Activated T-cell treated with anti-CD3 and anti-CD28 coated beads, Interleukin-2, amount 50 U/mL, for 72 hours (primary cell): ENCODE measurements around the gene TBC1D26. TPM values are rescaled to one million over a fixed set of nuclear protein-coding genes. Genes with fewer than 3 reads are reported as not detected.
"Not testable (repeated sequence)": the region's sequence is repeated elsewhere in the genome, so short reads cannot be mapped to it uniquely, and the experiment has no call there.

Experiments used
- ATAC-seq, 2 donors: fragments of 150-1000 bp; cut with Tn5 transposase; replicated peaks in 1 of 2; 2 replicates each; pipeline ENCODE4 v1.10.0; 2021; ENCODE audit warnings: moderate library complexity in 2 of 2, mild to moderate bottlenecking in 1 of 2
- DNase-seq, 2 donors: peaks; one replicate each; pipeline ENCODE4 v3.0.0; 2021 to 2022; ENCODE audit warnings: mixed read lengths in 1 of 2
- H3K27ac Mint-ChIP-seq: one replicate; pipeline ENCODE4 v1.8.0; 2022; ENCODE audit warnings: mild to moderate bottlenecking, moderate library complexity, mixed read lengths
- H3K27me3 Mint-ChIP-seq: one replicate; pipeline ENCODE4 v1.8.0; 2022; ENCODE audit warnings: low read depth, mixed read lengths
- H3K36me3 Mint-ChIP-seq, 2 donors: one replicate each; pipeline ENCODE4 v1.8.0; 2022; ENCODE audit warnings: mixed read lengths in 2 of 2, mild to moderate bottlenecking in 1 of 2; ENCODE audit not compliant: insufficient read depth in 2 of 2
- H3K4me1 Mint-ChIP-seq: one replicate; pipeline ENCODE4 v1.8.0; 2022; ENCODE audit warnings: low read depth, mixed read lengths
- H3K4me3 Mint-ChIP-seq, 2 donors: one replicate each; pipeline ENCODE4 v1.8.0; 2022; ENCODE audit warnings: mild to moderate bottlenecking in 2 of 2, mixed read lengths in 2 of 2, moderate library complexity in 2 of 2
- H3K9me3 Mint-ChIP-seq, 2 donors: one replicate each; pipeline ENCODE4 v1.8.0; 2022; ENCODE audit warnings: mixed read lengths in 2 of 2
- total RNA-seq, 2 donors: library from RNA; stranded (reverse); gene quantifications; one replicate each; pipeline ENCODE4 v1.2.3, GENCODE V29; 2022

TBC1D26 gene
- total RNA-seq = under 1 TPM in 1 of 2 donors, not detected in 1; 0.74 TPM

DNA sequence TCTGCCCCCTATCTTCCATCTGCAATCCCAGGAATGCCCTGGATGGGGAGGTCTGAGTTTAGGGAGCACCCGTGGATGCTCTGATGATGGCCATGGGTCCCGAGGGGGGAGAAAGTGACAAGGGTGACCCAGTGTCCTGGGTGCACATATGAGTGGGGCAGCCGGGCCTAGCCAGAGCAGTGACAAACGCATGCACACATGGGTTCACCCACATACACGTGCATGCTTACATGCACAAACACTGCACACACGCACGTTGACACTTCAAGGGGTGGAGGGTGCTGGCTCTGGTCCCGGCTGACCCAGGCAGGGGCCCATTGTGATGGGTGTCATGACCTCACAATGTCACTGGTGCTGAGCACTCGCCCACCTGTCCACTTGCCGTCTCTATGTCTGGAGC is at the start of gene TBC1D26:
TSS of gene TBC1D26 (plus strand) at position 384 of the 400 bp plus-strand sequence. CDS start 3,066 bp downstream, outside the sequence.
- not testable (repeated sequence) for H3K27ac Mint-ChIP-seq, ATAC-seq, H3K4me3 Mint-ChIP-seq, H3K4me1 Mint-ChIP-seq, H3K36me3 Mint-ChIP-seq, DNase-seq, H3K27me3 Mint-ChIP-seq, H3K9me3 Mint-ChIP-seq

DNA sequence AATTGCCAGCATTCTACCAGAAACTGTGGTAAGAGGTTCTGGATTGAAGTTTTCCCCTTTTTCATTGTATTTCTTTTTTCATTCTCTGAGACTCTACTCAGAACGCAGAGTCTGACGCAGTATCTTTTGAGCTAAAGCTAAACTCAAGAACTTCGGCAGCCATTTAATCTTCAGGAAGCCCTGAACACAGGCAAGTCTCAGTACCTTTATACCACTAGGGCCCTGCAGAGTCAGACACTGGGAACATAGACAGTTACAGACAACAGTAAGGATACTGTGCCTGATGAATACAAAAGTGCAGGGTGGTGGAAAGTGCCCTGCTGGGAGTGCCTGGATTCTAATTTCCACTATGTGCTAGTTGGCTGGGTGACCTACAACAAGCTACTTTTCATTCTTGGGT is 48.9 kb upstream of the TBC1D26 start:
- DNase-seq, H3K27me3 Mint-ChIP-seq, H3K36me3 Mint-ChIP-seq, H3K9me3 Mint-ChIP-seq, ATAC-seq: not testable (repeated sequence)
- Mint-ChIP-seq H3K27ac (peak overlapping the region; percentile 95), H3K4me1 (peaks cover 29% of the 10 kb centered on the region), H3K4me3 (peak overlapping the region; percentile 92 to 96)

DNA sequence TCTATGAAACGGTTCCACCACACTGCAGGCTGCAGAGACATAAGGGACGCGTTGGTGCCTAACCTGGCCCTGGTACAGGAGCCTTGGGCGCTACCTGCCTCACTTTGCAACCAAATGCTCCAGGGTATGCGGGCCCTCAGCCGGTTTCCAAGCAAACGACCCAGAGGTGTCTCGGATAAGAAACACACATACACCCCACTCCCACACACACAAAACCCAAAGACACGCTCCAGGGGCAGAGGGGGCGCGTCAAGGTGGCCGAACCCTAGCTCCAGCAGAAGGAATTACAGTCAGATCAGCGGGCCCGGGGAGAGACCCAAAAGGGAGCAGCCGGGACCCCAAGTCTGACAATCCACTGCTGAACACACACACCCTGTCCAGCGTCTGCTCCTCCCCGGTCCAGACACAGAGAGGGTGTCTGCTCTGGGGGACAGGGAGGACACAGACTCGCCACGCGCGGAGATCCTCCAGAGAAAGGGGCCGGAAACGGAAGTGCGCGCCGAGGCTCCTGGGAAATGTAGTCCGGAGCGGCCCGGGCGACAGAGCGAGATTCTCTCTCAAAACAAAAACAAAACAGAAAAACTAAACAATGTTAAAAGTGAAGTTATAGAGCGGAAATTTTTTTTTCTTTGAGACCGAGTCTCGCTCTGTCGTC is 48.1 kb upstream of the TBC1D26 start, which contains the start of gene TRIM16:
TSS of gene TRIM16 (minus strand) at position 488 of the 655 bp plus-strand sequence. CDS start 32,702 bp downstream, outside the sequence.
- not testable (repeated sequence) for H3K27me3 Mint-ChIP-seq, H3K9me3 Mint-ChIP-seq, H3K36me3 Mint-ChIP-seq
- Mint-ChIP-seq H3K27ac (peak within 1 kb of the TSS; percentile 95), H3K4me3 (peak within 1 kb of the TSS; percentile 92 to 96), H3K4me1 (peaks cover 29% of the 10 kb centered on the region)
- peak; percentile 96 for ATAC-seq
- peak; percentile 77 to 83 for DNase-seq

DNA sequence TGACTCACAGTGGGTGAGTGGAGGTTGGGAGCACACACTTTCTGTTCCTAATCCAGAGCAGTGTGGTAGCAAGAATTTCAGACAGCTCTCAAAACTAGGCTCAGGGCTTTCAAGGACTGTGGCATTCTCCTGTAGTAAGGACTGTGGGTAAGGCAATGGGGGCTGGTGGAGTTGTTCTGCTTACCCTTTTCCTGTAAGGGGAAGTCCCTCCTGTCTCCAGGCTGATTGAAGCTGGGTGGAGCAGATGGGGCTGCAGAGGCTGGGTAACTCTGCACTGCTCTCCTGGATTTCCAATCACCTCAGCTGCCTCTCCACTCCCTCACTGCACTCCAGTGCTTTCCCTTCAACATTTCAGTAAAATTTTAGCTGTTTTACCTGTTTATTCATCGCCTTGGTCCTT is 44.6 kb upstream of the TBC1D26 start:
- not testable (repeated sequence) for DNase-seq, H3K9me3 Mint-ChIP-seq, H3K4me3 Mint-ChIP-seq, ATAC-seq, H3K36me3 Mint-ChIP-seq, H3K27me3 Mint-ChIP-seq, H3K27ac Mint-ChIP-seq
- peaks cover 22% of the 10 kb centered on the region for H3K4me1 Mint-ChIP-seq

DNA sequence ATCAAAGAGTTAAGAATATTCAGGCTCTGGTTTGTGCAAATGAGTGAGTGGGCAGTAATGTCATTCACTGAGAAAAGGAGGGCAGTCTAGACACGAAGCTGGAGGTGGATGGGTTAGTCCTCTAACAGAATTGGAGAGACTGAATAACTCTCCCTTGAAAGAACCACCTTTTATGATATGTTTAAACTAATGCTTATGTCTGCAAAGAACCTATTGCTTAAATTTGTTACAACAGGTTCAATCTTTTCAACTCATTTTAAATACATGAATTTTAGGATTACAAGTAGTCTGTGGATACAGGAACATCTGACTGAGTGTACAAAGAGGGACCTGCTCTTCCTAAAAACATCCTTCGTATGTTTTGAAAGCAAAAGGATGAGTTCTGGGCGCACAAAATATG is 33.1 kb upstream of the TBC1D26 start:
- H3K4me1 Mint-ChIP-seq, H3K27me3 Mint-ChIP-seq, H3K9me3 Mint-ChIP-seq, DNase-seq, H3K36me3 Mint-ChIP-seq: not testable (repeated sequence)
- ATAC-seq = peak in 1 of 2 donors; percentile 5
- Mint-ChIP-seq H3K27ac (peak overlapping the region; percentile 90), H3K4me3 (peak overlapping the region; percentile 87 to 94)

- peak; percentile 91 to 97 for DNase-seq
- H3K4me3 Mint-ChIP-seq = peak within 1 kb of the TSS; percentile 87 to 94
- H3K9me3 Mint-ChIP-seq, H3K36me3 Mint-ChIP-seq, H3K4me1 Mint-ChIP-seq, H3K27me3 Mint-ChIP-seq: not testable (repeated sequence)
- ATAC-seq = peak; percentile 96 to 98
- H3K27ac Mint-ChIP-seq = peak within 1 kb of the TSS; percentile 90
Measured at GRCh38 chr17:15699413-15699924, 32.6 kb upstream of the TBC1D26 start, which contains the start of gene ZNF286A. TSS of gene ZNF286A (plus strand) at chr17:15699752. CDS start at chr17:15700330, 578 bp downstream.

GRCh38 chr17:15699937-15700336 is 32.1 kb upstream of the TBC1D26 start:
- Mint-ChIP-seq H3K4me3 (peak overlapping the region; percentile 87 to 94), H3K27ac (peak overlapping the region; percentile 90), H3K36me3 (peaks cover 5 to 11% of the 10 kb centered on the region in 2 donors)
- not testable (repeated sequence) for DNase-seq, H3K4me1 Mint-ChIP-seq, H3K27me3 Mint-ChIP-seq, H3K9me3 Mint-ChIP-seq
- peak; percentile 1 to 14 for ATAC-seq

- ATAC-seq, H3K27me3 Mint-ChIP-seq, H3K27ac Mint-ChIP-seq, H3K4me3 Mint-ChIP-seq, H3K9me3 Mint-ChIP-seq, DNase-seq, H3K4me1 Mint-ChIP-seq: not testable (repeated sequence)
- peaks cover 19 to 37% of the 10 kb centered on the region in 2 donors for H3K36me3 Mint-ChIP-seq
Measured at GRCh38 chr17:15704239-15704638, 27.8 kb upstream of the TBC1D26 start.

- H3K4me3 Mint-ChIP-seq, H3K4me1 Mint-ChIP-seq, H3K27me3 Mint-ChIP-seq, H3K9me3 Mint-ChIP-seq, H3K27ac Mint-ChIP-seq, DNase-seq: not testable (repeated sequence)
- peak in 1 of 2 donors; percentile 35 for ATAC-seq
- peaks cover 20 to 42% of the 10 kb centered on the region in 2 donors for H3K36me3 Mint-ChIP-seq
Measured at GRCh38 chr17:15704813-15705212, 27.3 kb upstream of the TBC1D26 start.

DNA sequence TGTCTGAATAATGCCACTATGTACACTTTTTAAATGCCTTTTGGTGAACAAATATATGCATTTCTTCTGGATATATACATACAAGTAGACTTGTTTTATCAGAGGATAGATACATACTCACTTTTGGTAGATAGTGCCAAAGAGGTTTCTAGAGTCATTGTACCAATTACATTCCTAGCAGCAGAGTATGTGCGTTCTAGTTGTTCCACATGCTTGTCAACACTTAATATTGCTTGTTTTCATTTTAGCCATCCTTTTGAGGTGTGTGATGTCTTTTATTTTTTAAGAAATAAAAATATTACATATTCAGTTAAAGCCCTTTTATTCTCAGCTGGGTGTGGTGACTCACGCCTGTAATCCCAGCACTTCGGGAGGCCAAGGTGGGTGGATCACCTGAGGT is 23.2 kb upstream of the TBC1D26 start:
- H3K4me3 Mint-ChIP-seq, H3K4me1 Mint-ChIP-seq, ATAC-seq, H3K9me3 Mint-ChIP-seq, DNase-seq, H3K27ac Mint-ChIP-seq, H3K27me3 Mint-ChIP-seq: not testable (repeated sequence)
- peaks cover 21 to 55% of the 10 kb centered on the region in 2 donors for H3K36me3 Mint-ChIP-seq

DNA sequence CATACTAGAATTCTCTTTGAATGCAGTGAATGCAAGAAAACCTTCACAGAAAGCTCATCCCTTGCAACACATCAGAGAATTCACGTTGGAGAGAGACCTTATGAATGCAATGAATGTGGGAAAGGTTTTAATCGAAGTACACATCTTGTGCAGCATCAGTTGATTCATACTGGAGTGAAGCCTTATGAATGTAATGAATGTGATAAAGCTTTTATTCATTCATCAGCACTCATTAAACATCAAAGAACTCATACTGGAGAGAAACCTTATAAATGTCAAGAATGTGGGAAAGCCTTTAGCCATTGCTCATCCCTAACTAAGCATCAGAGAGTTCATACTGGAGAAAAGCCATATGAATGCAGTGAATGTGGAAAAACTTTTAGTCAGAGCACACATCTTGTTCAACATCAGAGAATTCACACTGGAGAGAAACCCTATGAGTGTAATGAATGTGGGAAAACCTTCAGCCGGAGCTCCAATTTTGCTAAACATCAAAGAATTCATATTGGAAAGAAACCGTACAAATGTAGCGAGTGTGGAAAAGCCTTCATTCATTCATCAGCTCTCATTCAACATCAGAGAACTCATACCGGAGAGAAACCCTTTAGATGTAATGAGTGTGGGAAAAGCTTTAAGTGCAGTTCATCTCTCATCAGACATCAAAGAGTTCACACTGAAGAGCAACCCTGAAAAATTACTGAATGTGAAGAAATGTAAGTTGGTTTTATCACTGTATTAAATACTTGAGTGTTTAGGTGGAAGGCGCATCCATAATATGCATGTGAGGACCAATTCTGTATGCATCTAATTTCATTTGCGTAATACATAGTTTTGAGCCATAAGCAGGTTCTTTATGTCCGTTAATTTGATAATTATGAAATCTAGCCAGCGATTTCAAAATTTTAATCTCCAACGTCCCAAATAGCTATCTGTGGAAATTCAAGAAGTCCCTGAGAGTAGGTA is 15.2 kb upstream of the TBC1D26 start:
- DNase-seq, H3K27me3 Mint-ChIP-seq, ATAC-seq, H3K4me3 Mint-ChIP-seq, H3K4me1 Mint-ChIP-seq: not testable (repeated sequence)
- Mint-ChIP-seq H3K27ac (peak overlapping the region; percentile 82), H3K9me3 (peaks cover 9 to 10% of the 10 kb centered on the region in 2 donors), H3K36me3 (peaks cover 19 to 40% of the 10 kb centered on the region in 2 donors)

GRCh38 chr17:15730535-15730934 is 1.5 kb upstream of the TBC1D26 start:
- not testable (repeated sequence) for DNase-seq, H3K9me3 Mint-ChIP-seq, H3K36me3 Mint-ChIP-seq, H3K4me1 Mint-ChIP-seq, ATAC-seq, H3K27ac Mint-ChIP-seq, H3K27me3 Mint-ChIP-seq, H3K4me3 Mint-ChIP-seq
